Heart left ventricle (tissue), 16 donors: Measurements from ENCODE around the gene PTPN6. TPM values are rescaled to one million over a fixed set of nuclear protein-coding genes. Genes with fewer than 3 reads are reported as not detected.

ENCODE experiments used
- ATAC-seq, 4 donors: fragments of 200-7000 bp; cut with Tn5 transposase; one replicate each; pipeline ENCODE4 v1.9.1; 2020 to 2022; ENCODE audit warnings: moderate library complexity in 4 of 4, mild to moderate bottlenecking in 3 of 4, moderate number of reproducible peaks in 1 of 4
- DNase-seq, 5 donors: peaks; one replicate each; pipeline ENCODE4 v3.0.0-alpha.2; 2020
- H3K27ac ChIP-seq, 12 donors: fragments of 200-600 bp; sonication (generic) in 4 of 12; one replicate each; pipeline versions ENCODE4 v1.5.0 to v1.8.0; 2016 to 2022; ENCODE audit warnings: mild to moderate bottlenecking in 2 of 12
- H3K27me3 ChIP-seq, 9 donors: fragments of 200-600 bp; sonication (generic) in 2 of 9; one replicate each; pipeline versions ENCODE4 v1.5.1 to v1.8.0; 2016 to 2022; ENCODE audit warnings: mild to moderate bottlenecking in 3 of 9
- H3K36me3 ChIP-seq, 9 donors: fragments of 200-600 bp; sonication (generic) in 2 of 9; one replicate each; pipeline versions ENCODE4 v1.5.0 to v1.8.0; 2018 to 2022; ENCODE audit warnings: mild to moderate bottlenecking in 2 of 9
- H3K4me1 ChIP-seq, 12 donors: fragments of 200-600 bp; sonication (generic) in 4 of 12; one replicate each; pipeline versions ENCODE4 v1.5.0 to v1.8.0; 2016 to 2022; ENCODE audit warnings: mild to moderate bottlenecking in 3 of 12
- H3K4me3 ChIP-seq, 12 donors: fragments of 200-600 bp; sonication (generic) in 4 of 12; one replicate each; pipeline versions ENCODE4 v1.5.0 to v1.8.0; 2017 to 2022; ENCODE audit warnings: mild to moderate bottlenecking in 9 of 12, moderate library complexity in 4 of 12
- H3K9me3 ChIP-seq, 12 donors: fragments of 200-600 bp; sonication (generic) in 4 of 12; one replicate each; pipeline versions ENCODE4 v1.5.0 to v1.8.0; 2016 to 2022; ENCODE audit warnings: mild to moderate bottlenecking in 1 of 12
- CTCF ChIP-seq, 12 donors: fragments of 200-600 bp; sonication (generic) in 4 of 12; IDR thresholded peaks; one replicate each; pipeline versions ENCODE4 v1.5.0 to v1.8.0; 2018 to 2022; ENCODE audit warnings: antibody characterized with exemption in 12 of 12, mild to moderate bottlenecking in 5 of 12
- POLR2A ChIP-seq, 2 donors: fragments of 450-650 bp; IDR thresholded peaks; one replicate each; pipeline ENCODE4 v1.6.1; 2017; ENCODE audit warnings: antibody characterized with exemption in 2 of 2, mild to moderate bottlenecking in 2 of 2, moderate library complexity in 2 of 2
- WGBS, 4 donors: extraction: QIAGEN DNeasy Blood & Tissue Kit in 2 of 4; methylation state at CpG; one replicate each; pipeline versions ENCODE4 v1.1.5 to v1.1.7; 2013 to 2018; 5-methylcytosine and 5-hydroxymethylcytosine counted together
- intact Hi-C, 10 donors: fragments of 100-400 bp; cut with DNase I; formaldehyde crosslinking; loops; one replicate each; pipeline versions ENCODE4 v1.11.1 to v1.14.2; 2022
- polyA plus RNA-seq, 2 donors: library from polyadenylated mRNA; stranded (reverse); fragments of 200-250 nt; gene quantifications; one replicate each; pipeline ENCODE4 v1.2.3, GENCODE V29; 2013
- total RNA-seq, 9 donors: library from RNA; depleted of rRNA in 2 of 9; stranded (reverse); fragments of >200 nt in 2 of 9; fragmentation: NEBNext Ultra II Directional in 3 of 9; extraction: Animal tissue kit (Norgen Biotek cat#: 25700) in 3 of 9; gene quantifications; one replicate each; pipeline versions ENCODE4 v1.1.0 to v1.2.4, GENCODE V29; 2016 to 2023
- donor health status: ischemic (EF 13 %, LVEDD 7.1; RV severe dilation, severe dysfunction).
- donor health status: healthy with polysubstance abuse.
- donor health status: DM: no; HTN: yes; CAD: no.
- donor health status: DM: no; HTN: no; CAD: no.
- donor health status: ischemic (EF 25% LVEDD 6.9; RV normal size, moderate dysfunction).
- donor health status: ischemic (EF 25% LVEDD 5.7; RV mildly dilated, moderate dysfunction).
- donor health status: healthy.
- donor health status: DM: yes; HTN: yes; CAD: no.
- donor health status: ischemic (EF 35%, LVEDD 5.7; RV mildly dilated, moderate dysfunction).
- donor health status: nonischemic (EF 11% LVEDD 7.7; RV severe dilation, severe dysfunction).
- donor health status: DM: yes; HTN: yes; CAD: no.
- donor health status: PGD.
- donor health status: ischemic (EF 29% LVEDD 5.4; RV normal size, mild dysfunction).
- donor health status: nonischemic (EF 23%, LVEDD 6.1; RV moderate dilation, normal function).

PTPN6 gene
- total and polyA plus RNA-seq, 11 donors: 3.5 to 63.2 (median 6.1) TPM

- Histone ChIP-seq H3K4me3 (peak within 1 kb of the TSS; percentile 52 to 86 (median 78)), H3K4me1 (peaks cover 0 to 59% (median 35%) of the 10 kb centered on the region in 12 donors), H3K27me3 (no peaks in the 10 kb centered on the region), H3K36me3 (peaks cover 0 to 48% (median 35%) of the 10 kb centered on the region in 9 donors), H3K9me3 (no peaks in the 10 kb centered on the region), H3K27ac (peak within 1 kb of the TSS; percentile 91 to 100 (median 98))
- TF ChIP-seq CTCF (IDR thresholded peaks at IDR 0.05): no peak
- peak in 1 of 2 donors; percentile 35 for TF ChIP-seq POLR2A (IDR thresholded peaks at IDR 0.05)
- WGBS, 4 donors: 0 to 1% (median 1%) methylated on average over 30 to 31 of the region's 31 CpGs
- ATAC-seq (peak; percentile 59 to 79 (median 67)), DNase-seq (peak; percentile 82 to 87 (median 85))
- intact Hi-C loops: loop anchor here (1.0 to 10.0 kb wide), 14 partner anchors 17 to 165 kb away; partner anchors contain the start of genes C1R (in 5 of the 10), C1RL (in 3 of the 10) and LPCAT3 (in 1 of the 10)
These were observed 7.3 kb upstream of the PTPN6 start, which contains the start of the genes C12orf57 and RNU7-1 for GRCh38 chr12:6943722-6944380. Gene C12orf57 (plus strand): TSS chr12:6944022. CDS start chr12:6944122, 100 bp downstream. Gene RNU7-1 (plus strand): TSS chr12:6943816.

GRCh38 chr12:6944381-6945186, 6.6 kb upstream of the PTPN6 start:
- WGBS, 4 donors: 2 to 3% (median 3%) methylated on average over 45 to 48 of the region's 48 CpGs
- peak; percentile 94 to 96 (median 95) for DNase-seq
- Histone ChIP-seq H3K9me3 (no peaks in the 10 kb centered on the region), H3K27me3 (no peaks in the 10 kb centered on the region), H3K4me1 (peaks cover 0 to 64% (median 30%) of the 10 kb centered on the region in 12 donors), H3K4me3 (peak overlapping the region; percentile 52 to 86 (median 78)), H3K27ac (peak overlapping the region; percentile 91 to 100 (median 98)), H3K36me3 (peaks cover 0 to 42% (median 32%) of the 10 kb centered on the region in 9 donors)
- TF ChIP-seq POLR2A (IDR thresholded peaks at IDR 0.05) (peak in 1 of 2 donors; percentile 28), CTCF (IDR thresholded peaks at IDR 0.05) (peak; percentile 68 to 96 (median 86))
- intact Hi-C loops: loop anchor here (1.0 to 10.0 kb wide), 15 partner anchors 17 to 168 kb away; partner anchors contain the start of genes C1R (in 7 of the 10), C1RL (in 3 of the 10) and LPCAT3 (in 1 of the 10)
- ATAC-seq: peak; percentile 70 to 78 (median 72)

- 83 to 86% (median 86%) methylated on average over 10 to 11 of the region's 11 CpGs for WGBS, 4 donors
- no peak for ATAC-seq
- peaks cover 0 to 73% (median 30%) of the 10 kb centered on the region in 12 donors for H3K4me1 ChIP-seq
- TF ChIP-seq CTCF (IDR thresholded peaks at IDR 0.05): no peak
- TF ChIP-seq POLR2A (IDR thresholded peaks at IDR 0.05): no peak
- H3K27ac ChIP-seq: peak overlapping the region in 6 of 12 donors; percentile 7 to 99 (median 67)
- no peaks in the 10 kb centered on the region for H3K27me3 ChIP-seq
- H3K36me3 ChIP-seq: peaks cover 0 to 34% (median 25%) of the 10 kb centered on the region in 9 donors
- peak overlapping the region in 3 of 12 donors; percentile 13 to 77 (median 38) for H3K4me3 ChIP-seq
- intact Hi-C loops: loop anchor here in 9 of 10 donors (2.0 to 10.0 kb wide), 10 partner anchors 17 to 167 kb away; partner anchors contain the start of genes C1R (in 6 of the 9), C1RL (in 1 of the 9) and LPCAT3 (in 1 of the 9)
- peak in 1 of 5 donors; percentile 34 for DNase-seq
- H3K9me3 ChIP-seq: no peaks in the 10 kb centered on the region
These were observed 5.5 kb upstream of the PTPN6 start for GRCh38 chr12:6945613-6946012.
